Pancreas (tissue), 10 donors: ENCODE measurements around the gene ZYG11B. TPM values are rescaled to one million over a fixed set of nuclear protein-coding genes. Genes with fewer than 3 reads are reported as not detected.
A peak's percentile ranks its signal among the peaks of the same experiment; 100 is the strongest.
"Not testable (repeated sequence)": the region's sequence is repeated elsewhere in the genome, so short reads cannot be mapped to it uniquely, and the experiment has no call there.

ENCODE experiments used
- ATAC-seq, 4 donors: fragments of 200-7000 bp; cut with Tn5 transposase; one replicate each; pipeline versions ENCODE4 v1.8.0 to v1.9.1; 2020; ENCODE audit warnings: mild to moderate bottlenecking in 4 of 4, moderate library complexity in 4 of 4
- DNase-seq, 6 donors: peaks; one replicate each; pipeline ENCODE4 v3.0.0-alpha.2; 2020
- FAIRE-seq: peaks from 2 replicates; lab custom pipeline; 2012; peaks lifted over from hg19 to GRCh38; lab: Jason Lieb, UNC
- H3K27ac ChIP-seq, 4 donors: fragments of 200-600 bp; sonication (generic); 1 replicate in 3 of 4; 2 replicates in 1 of 4; pipeline versions ENCODE4 v1.5.0 to v1.8.0; 2020
- H3K27me3 ChIP-seq, 4 donors: fragments of 200-600 bp; one replicate each; pipeline ENCODE4 v1.8.0; 2021
- H3K36me3 ChIP-seq, 3 donors: fragments of 200-600 bp; sonication (generic) in 1 of 3; one replicate each; pipeline versions ENCODE4 v1.5.0 to v1.8.0; 2020 to 2021
- H3K4me1 ChIP-seq, 3 donors: fragments of 200-600 bp; one replicate each; pipeline ENCODE4 v1.8.0; 2021
- H3K4me3 ChIP-seq, 4 donors: fragments of 200-600 bp; sonication (generic) in 2 of 4; one replicate each; pipeline versions ENCODE4 v1.5.0 to v1.8.0; 2020 to 2021
- H3K9me3 ChIP-seq, 4 donors: fragments of 200-600 bp; one replicate each; pipeline ENCODE4 v1.8.0; 2021
- CTCF ChIP-seq, 4 donors: fragments of 200-600 bp; sonication (generic) in 3 of 4; IDR thresholded peaks; one replicate each; pipeline versions ENCODE4 v1.5.0 to v1.8.0; 2021; ENCODE audit warnings: antibody characterized with exemption in 4 of 4
- WGBS, 2 donors: extraction: QIAGEN DNeasy Blood & Tissue Kit; methylation state at CpG; one replicate each; pipeline ENCODE4 v1.1.7; 2013; 5-methylcytosine and 5-hydroxymethylcytosine counted together
- intact Hi-C, 3 donors: fragments of 100-400 bp; cut with DNase I; formaldehyde crosslinking; loops; one replicate each; pipeline versions ENCODE4 v1.11.1 to v1.14.2; 2022
- polyA plus RNA-seq, 2 donors: library from polyadenylated mRNA; stranded (reverse); fragments of 200-250 nt; gene quantifications; one replicate each; pipeline ENCODE4 v1.2.3, GENCODE V29; 2013
- total RNA-seq, 6 donors: library from RNA; stranded (reverse); fragmentation: NEBNext Ultra II Directional in 4 of 6; extraction: Animal tissue kit (Norgen Biotek cat#: 25700) in 4 of 6; gene quantifications; one replicate each; pipeline versions ENCODE4 v1.2.1 to v1.2.4, GENCODE V29; 2021 to 2023
- donor health status: healthy with polysubstance abuse.
- donor health status: DM: no; HTN: no; CAD: no; lungs with moderate emphysema.
- donor health status: DM: no; HTN: no; CAD: no.
- donor health status: control.
- donor health status: control.
- donor health status: Bipolar disorder and iron deficiency.
- donor health status: DM: yes; HTN: yes; CAD: no.
- donor health status: DM: no; HTN: no; CAD: no.
- donor health status: DM: no; HTN: no; CAD: no.
- donor health status: DM: yes; HTN: yes; CAD: no.

The ZYG11B gene
- total and polyA plus RNA-seq, 8 donors, result 3.2 to 12.9 (median 7.2) TPM

- Histone ChIP-seq H3K4me3 (no peak overlapping the region), H3K27ac (no peak overlapping the region), H3K9me3 (no peaks in the 10 kb centered on the region), H3K27me3 (no peaks in the 10 kb centered on the region), H3K36me3 (no peaks in the 10 kb centered on the region), H3K4me1 (peaks cover 0 to 13% (median 5%) of the 10 kb centered on the region in 3 donors)
- FAIRE-seq (no peak), DNase-seq (no peak), ATAC-seq (no peak)
- intact Hi-C loops, result no loop called here
- no peak for TF ChIP-seq CTCF (IDR thresholded peaks at IDR 0.05)
- WGBS, 2 donors, result 65 to 78% methylated on average over 4 of the region's 4 CpGs
These were observed 3.0 kb upstream of the ZYG11B start for GRCh38 chr1:52723260-52723659.

- Histone ChIP-seq H3K4me1 (peaks cover 0 to 18% (median 5%) of the 10 kb centered on the region in 3 donors), H3K4me3 (peak overlapping the region in 3 of 4 donors; percentile 85 to 95 (median 92)), H3K9me3 (no peaks in the 10 kb centered on the region), H3K36me3 (no peaks in the 10 kb centered on the region), H3K27ac (no peak overlapping the region), H3K27me3 (no peaks in the 10 kb centered on the region)
- DNase-seq, result no peak
- 6 to 14% methylated on average over 6 of the region's 6 CpGs for WGBS, 2 donors
- no peak for FAIRE-seq
- TF ChIP-seq CTCF (IDR thresholded peaks at IDR 0.05), result no peak
- ATAC-seq, result no peak
- intact Hi-C loops, result no loop called here
These were observed 369 bp upstream of the ZYG11B start for GRCh38 chr1:52725903-52726264.

- WGBS, 2 donors, result 1% methylated on average over 14 of the region's 14 CpGs
- ATAC-seq (peak; percentile 10 to 36 (median 19)), DNase-seq (peak in 1 of 6 donors; percentile 23), FAIRE-seq (no peak)
- intact Hi-C loops, result no loop called here
- no peaks in the 10 kb centered on the region for H3K36me3 ChIP-seq
- H3K27me3 ChIP-seq, result no peaks in the 10 kb centered on the region
- no peaks in the 10 kb centered on the region for H3K9me3 ChIP-seq
- TF ChIP-seq CTCF (IDR thresholded peaks at IDR 0.05), result no peak
- peak overlapping the region; percentile 71 to 95 (median 88) for H3K4me3 ChIP-seq
- H3K27ac ChIP-seq, result no peak overlapping the region
- H3K4me1 ChIP-seq, result peaks cover 0 to 18% (median 5%) of the 10 kb centered on the region in 3 donors
These were observed 897 bp downstream of the ZYG11B start for GRCh38 chr1:52727114-52727586.

- Histone ChIP-seq H3K36me3 (no peaks in the 10 kb centered on the region), H3K27me3 (no peaks in the 10 kb centered on the region), H3K9me3 (no peaks in the 10 kb centered on the region), H3K4me1 (peaks cover 0 to 18% (median 5%) of the 10 kb centered on the region in 3 donors), H3K4me3 (no peak overlapping the region), H3K27ac (no peak overlapping the region)
- FAIRE-seq, result no peak
- no peak for ATAC-seq
- no peak for DNase-seq
- WGBS, 2 donors, result 70 to 82% methylated on average over 6 of the region's 6 CpGs
- TF ChIP-seq CTCF (IDR thresholded peaks at IDR 0.05), result no peak
- intact Hi-C loops, result no loop called here
These were observed 1.9 kb downstream of the ZYG11B start for GRCh38 chr1:52727956-52728656.

GRCh38 chr1:52733368-52733767 lies 7.1 kb downstream of the ZYG11B start:
- intact Hi-C loops, result no loop called here
- no peak for DNase-seq
- no peak for FAIRE-seq
- Histone ChIP-seq H3K9me3 (no peaks in the 10 kb centered on the region), H3K4me1 (peaks cover 0 to 4% (median 0%) of the 10 kb centered on the region in 3 donors), H3K36me3 (no peaks in the 10 kb centered on the region), H3K4me3 (no peak overlapping the region), H3K27ac (no peak overlapping the region), H3K27me3 (no peaks in the 10 kb centered on the region)
- ATAC-seq, result no peak
- WGBS, 2 donors, result 97 to 100% methylated on average over 3 of the region's 3 CpGs
- TF ChIP-seq CTCF (IDR thresholded peaks at IDR 0.05), result no peak

GRCh38 chr1:52735371-52735770 lies 9.1 kb downstream of the ZYG11B start:
- FAIRE-seq, H3K27me3 ChIP-seq, H3K9me3 ChIP-seq, ATAC-seq, H3K36me3 ChIP-seq, H3K4me1 ChIP-seq, H3K4me3 ChIP-seq, intact Hi-C loops, H3K27ac ChIP-seq, DNase-seq: not testable (repeated sequence)
- WGBS, 2 donors, result 93 to 94% methylated on average over 9 of the region's 9 CpGs
